H54 (cell line): Measurements from ENCODE around the gene SERPINB1.
A peak's percentile ranks its signal among the peaks of the same experiment; 100 is the strongest.
"Not testable (repeated sequence)": the region's sequence is repeated elsewhere in the genome, so short reads cannot be mapped to it uniquely, and the experiment has no call there.

Experiments
- DNase-seq: peaks from one replicate; pipeline ENCODE4 v3.0.0; 2011; ENCODE audit warnings: low spot score, mixed read lengths; ENCODE audit not compliant: insufficient read length
- FAIRE-seq: peaks from 3 replicates; lab custom pipeline; 2011; peaks lifted over from hg19 to GRCh38; lab: Jason Lieb, UNC
- POLR2A ChIP-seq: IDR thresholded peaks from 2 replicates; pipeline ENCODE4 v1.6.1; 2011; ENCODE audit warnings: low read depth, mild to moderate bottlenecking, low read length

Gene SERPINB1

GRCh38 chr6:2841264-2842138 lies at the start of gene SERPINB1:
Gene SERPINB1, minus strand, starts transcription at chr6:2841863. Its CDS starts 1,277 bp downstream, at chr6:2840586.
- FAIRE-seq (no peak), DNase-seq (peak; percentile 64)
- peak; percentile 85 for TF ChIP-seq POLR2A

- no peak for DNase-seq
- no peak for FAIRE-seq
- TF ChIP-seq POLR2A = no peak
These were observed 49.5 kb upstream of the SERPINB1 start for GRCh38 chr6:2890976-2891767.

- TF ChIP-seq POLR2A = no peak
- DNase-seq = no peak
- no peak for FAIRE-seq
These were observed 44.5 kb upstream of the SERPINB1 start for GRCh38 chr6:2885967-2886735.

- no peak for TF ChIP-seq POLR2A
- DNase-seq (no peak), FAIRE-seq (no peak)
These were observed 43.1 kb upstream of the SERPINB1 start for GRCh38 chr6:2884804-2885203.

GRCh38 chr6:2883673-2884072 lies 42.0 kb upstream of the SERPINB1 start:
- no peak for FAIRE-seq

GRCh38 chr6:2881423-2881822 lies 39.8 kb upstream of the SERPINB1 start:
- FAIRE-seq = no peak
- DNase-seq = no peak
- no peak for TF ChIP-seq POLR2A

More at GRCh38 chr6:2883673-2884072, 42.0 kb upstream of the SERPINB1 start:
- TF ChIP-seq POLR2A = no peak
- DNase-seq = no peak

- not testable (repeated sequence) for FAIRE-seq, DNase-seq
These were observed 38.5 kb upstream of the SERPINB1 start for GRCh38 chr6:2880156-2880555.

- DNase-seq = no peak
- FAIRE-seq = no peak
- TF ChIP-seq POLR2A = no peak
These were observed 36.3 kb upstream of the SERPINB1 start for GRCh38 chr6:2877960-2878359.

- FAIRE-seq (no peak), DNase-seq (no peak)
These were observed 35.6 kb upstream of the SERPINB1 start for GRCh38 chr6:2877057-2877882.

GRCh38 chr6:2876210-2877056 lies 34.8 kb upstream of the SERPINB1 start:
- TF ChIP-seq POLR2A = peak; percentile 42
- DNase-seq = peak; percentile 89
- peak; percentile 62 for FAIRE-seq

More at GRCh38 chr6:2877057-2877882, 35.6 kb upstream of the SERPINB1 start:
- no peak for TF ChIP-seq POLR2A

GRCh38 chr6:2875359-2876191 lies 33.9 kb upstream of the SERPINB1 start:
- FAIRE-seq (no peak), DNase-seq (peak; percentile 42)
- TF ChIP-seq POLR2A = no peak
